SK-N-SH treated with all-trans-retinoic acid at 6 μM for 48 hours (cell line): ENCODE results near the gene OR10P1.

Experiments used
- ATAC-seq: fragments of 200-7000 bp; cut with Tn5 transposase; 3 replicates; pipeline ENCODE4 v1.9.1; 2020; ENCODE audit warnings: mild to moderate bottlenecking, moderate library complexity
- ARNTL ChIP-seq: fragments of 450-650 bp; formaldehyde crosslinking; IDR thresholded peaks from 2 replicates; pipeline ENCODE4 v1.5.0; 2020; ENCODE audit warnings: low read depth, mild to moderate bottlenecking, moderate library complexity, borderline replicate concordance
- BACH2 ChIP-seq: fragments of 250-450 bp; sonication (Bioruptor Pico); IDR thresholded peaks from 2 replicates; pipeline ENCODE4 v1.9.0; 2021; ENCODE audit warnings: mild to moderate bottlenecking, borderline replicate concordance
- GLIS3 ChIP-seq: fragments of 250-450 bp; sonication (Bioruptor Pico); IDR thresholded peaks from 2 replicates; pipeline ENCODE4 v1.5.0; 2020; ENCODE audit warnings: mild to moderate bottlenecking, moderate library complexity
- POU6F1 ChIP-seq: fragments of 250-450 bp; sonication (Bioruptor Pico); IDR thresholded peaks from 2 replicates; pipeline ENCODE4 v1.8.0; 2021; ENCODE audit warnings: low read depth, mild to moderate bottlenecking, moderate library complexity, borderline replicate concordance
- SNAI2 ChIP-seq: fragments of 250-450 bp; sonication (Bioruptor Pico); IDR thresholded peaks from 2 replicates; pipeline ENCODE4 v1.5.0; 2020; ENCODE audit warnings: mild to moderate bottlenecking, moderate library complexity
- TSHZ2 ChIP-seq: fragments of 250-450 bp; sonication (Bioruptor Pico); IDR thresholded peaks from 2 replicates; pipeline ENCODE4 v1.5.0; 2020; ENCODE audit warnings: mild to moderate bottlenecking, moderate library complexity
- ZC3H10 ChIP-seq: fragments of 250-450 bp; sonication (Bioruptor Pico); IDR thresholded peaks from 2 replicates; pipeline ENCODE4 v1.5.1; 2021; ENCODE audit warnings: mild to moderate bottlenecking, moderate library complexity
- ZFP3 ChIP-seq: fragments of 250-450 bp; sonication (Bioruptor Pico); IDR thresholded peaks from 2 replicates; pipeline ENCODE4 v1.5.0; 2020; ENCODE audit warnings: mild to moderate bottlenecking, moderate library complexity

OR10P1 gene

GRCh38 chr12:55686366-55687010, 49.8 kb downstream of the OR10P1 start:
- ATAC-seq: no peak
- TF ChIP-seq ARNTL (CRISPR knock-in tag): no peak
- no peak for TF ChIP-seq SNAI2 (CRISPR knock-in tag)
- TF ChIP-seq BACH2 (CRISPR knock-in tag): no peak
- no peak for TF ChIP-seq ZFP3 (CRISPR knock-in tag)
- TF ChIP-seq POU6F1 (CRISPR knock-in tag): no peak
- no peak for TF ChIP-seq TSHZ2 (CRISPR knock-in tag)
- no peak for TF ChIP-seq ZC3H10
- no peak for TF ChIP-seq GLIS3 (CRISPR knock-in tag)
